ENCODE data around the gene TMEM184A.

GRCh38 chr7:1591396-1591795 is 35.4 kb upstream of the TMEM184A start:
- TF ChIP-seq EP300 (IDR thresholded peaks at IDR 0.05; ENCODE audit: borderline replicate concordance in 1 of 2, low read depth in 2 of 2, low read length in 2 of 2): no peak
- TF ChIP-seq ATF3 (IDR thresholded peaks at IDR 0.05; ENCODE audit: insufficient read depth, low read depth, low read length): no peak
- no peak for TF ChIP-seq POLR2A (IDR thresholded peaks at IDR 0.05; ENCODE audit: control extremely low read depth in 1 of 2, low read depth in 2 of 2, low read length in 2 of 2)
- no peak for TF ChIP-seq EZH2 (IDR thresholded peaks at IDR 0.05; ENCODE audit: low read depth, low read length, severe bottlenecking)
- no peak for TF ChIP-seq CTCF (IDR thresholded peaks at IDR 0.05; ENCODE audit: control extremely low read depth in 1 of 3, insufficient read depth in 1 of 3, low read depth in 1 of 3, low read length in 3 of 3)
- no peak for TF ChIP-seq POLR2AphosphoS5 (IDR thresholded peaks at IDR 0.05; ENCODE audit: low read depth, low read length)
